ENCODE results near the gene LCE1E.

Gene LCE1E

DNA sequence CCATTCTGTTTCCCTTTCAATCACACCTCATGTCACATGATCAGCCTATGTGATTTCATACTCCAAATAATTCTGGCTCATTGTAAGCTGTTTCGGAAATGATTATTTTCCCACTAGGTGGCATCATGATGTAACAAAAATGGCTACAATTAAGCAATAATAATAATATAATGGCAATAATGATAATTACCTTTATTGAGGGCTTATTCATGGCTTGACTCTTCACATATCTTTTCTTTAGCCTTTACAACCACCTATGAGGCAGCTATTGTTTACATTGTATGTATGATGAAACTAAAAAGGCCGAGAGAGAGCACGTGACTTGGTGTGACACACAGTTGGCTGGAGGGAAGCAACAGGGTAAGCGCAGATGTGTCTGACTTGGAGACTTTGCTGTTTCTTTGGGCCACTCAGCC lies 40.8 kb upstream of the LCE1E start:
- no peaks in the 10 kb centered on the region for H3K27me3 ChIP-seq (replicated peaks)
- DNase-seq: no peak
- H3K4me3 ChIP-seq (ENCODE audit: low read depth, low read length): no peak overlapping the region
- TF ChIP-seq, protein P1, sequence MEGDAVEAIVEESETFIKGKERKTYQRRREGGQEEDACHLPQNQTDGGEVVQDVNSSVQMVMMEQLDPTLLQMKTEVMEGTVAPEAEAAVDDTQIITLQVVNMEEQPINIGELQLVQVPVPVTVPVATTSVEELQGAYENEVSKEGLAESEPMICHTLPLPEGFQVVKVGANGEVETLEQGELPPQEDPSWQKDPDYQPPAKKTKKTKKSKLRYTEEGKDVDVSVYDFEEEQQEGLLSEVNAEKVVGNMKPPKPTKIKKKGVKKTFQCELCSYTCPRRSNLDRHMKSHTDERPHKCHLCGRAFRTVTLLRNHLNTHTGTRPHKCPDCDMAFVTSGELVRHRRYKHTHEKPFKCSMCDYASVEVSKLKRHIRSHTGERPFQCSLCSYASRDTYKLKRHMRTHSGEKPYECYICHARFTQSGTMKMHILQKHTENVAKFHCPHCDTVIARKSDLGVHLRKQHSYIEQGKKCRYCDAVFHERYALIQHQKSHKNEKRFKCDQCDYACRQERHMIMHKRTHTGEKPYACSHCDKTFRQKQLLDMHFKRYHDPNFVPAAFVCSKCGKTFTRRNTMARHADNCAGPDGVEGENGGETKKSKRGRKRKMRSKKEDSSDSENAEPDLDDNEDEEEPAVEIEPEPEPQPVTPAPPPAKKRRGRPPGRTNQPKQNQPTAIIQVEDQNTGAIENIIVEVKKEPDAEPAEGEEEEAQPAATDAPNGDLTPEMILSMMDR (IDR thresholded peaks at IDR 0.05; ENCODE audit: low read depth, low read length, missing control alignments): no peak
- H3K27ac ChIP-seq: no peak overlapping the region
- H3K36me3 ChIP-seq (replicated peaks): no peaks in the 10 kb centered on the region
- in situ Hi-C loops (cut with HindIII; ENCODE audit: low pct_ligation_motif_present, low sequenced_read_pairs): no loop called here

DNA sequence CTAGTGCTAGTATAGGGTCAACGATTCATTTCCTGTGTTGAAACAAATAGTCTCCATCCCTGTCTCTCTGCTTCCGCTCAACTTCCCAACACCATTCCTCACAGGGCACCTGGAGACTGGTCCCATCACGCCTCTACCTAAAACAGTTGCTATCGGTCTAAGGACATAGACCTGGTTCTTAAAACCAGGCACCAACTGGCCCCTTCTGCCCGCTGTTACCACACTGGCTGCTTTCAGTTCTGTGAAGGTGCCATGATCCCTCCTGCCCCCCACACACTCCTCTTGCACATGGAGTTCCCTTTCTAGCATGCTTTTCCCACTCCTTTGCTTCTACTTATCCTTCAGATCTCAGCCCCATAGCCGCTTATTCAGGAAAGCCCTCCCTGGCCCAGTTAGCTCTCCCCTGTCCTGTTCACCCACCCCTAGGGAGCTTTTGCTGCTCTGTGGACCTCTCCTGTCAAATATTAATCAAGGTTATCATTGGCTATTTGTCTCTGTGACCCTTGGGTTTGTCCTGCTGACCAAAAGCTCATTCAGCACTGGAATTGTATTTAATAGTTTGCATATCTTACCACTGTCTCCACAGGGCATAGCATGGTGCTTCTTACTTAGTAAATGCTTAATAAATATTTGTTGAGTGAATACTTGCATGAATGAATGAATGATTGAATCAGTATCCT lies 40.2 kb upstream of the LCE1E start:
- Histone ChIP-seq H3K4me3 (ENCODE audit: low read depth, low read length) (no peak overlapping the region), H3K36me3 (replicated peaks) (no peaks in the 10 kb centered on the region), H3K27ac (no peak overlapping the region), H3K27me3 (replicated peaks) (no peaks in the 10 kb centered on the region)
- in situ Hi-C loops (cut with HindIII; ENCODE audit: low pct_ligation_motif_present, low sequenced_read_pairs): no loop called here
- TF ChIP-seq, protein P1 (IDR thresholded peaks at IDR 0.05; ENCODE audit: low read depth, low read length, missing control alignments): no peak
- DNase-seq: no peak

DNA sequence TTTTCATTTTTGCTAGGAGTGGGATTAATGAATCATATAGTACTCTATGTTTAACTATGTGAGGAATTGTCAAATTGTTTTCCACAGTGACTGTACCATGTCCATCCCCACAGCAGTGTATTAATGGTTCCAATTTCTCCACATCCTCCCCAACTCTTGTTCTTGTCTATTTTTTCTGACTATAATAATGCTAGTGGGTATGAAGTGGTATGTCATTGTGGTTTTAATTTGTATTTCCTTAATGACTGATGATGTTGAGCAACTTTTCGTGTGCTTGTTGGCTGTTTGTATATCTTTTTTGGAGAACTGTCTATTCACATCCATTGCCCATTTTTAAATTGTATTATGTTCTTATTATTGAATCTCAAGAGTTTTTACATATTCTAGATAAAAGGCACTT lies 38.2 kb upstream of the LCE1E start:
- TF ChIP-seq, protein P1 (IDR thresholded peaks at IDR 0.05; ENCODE audit: low read depth, low read length, missing control alignments): no peak
- H3K27ac ChIP-seq: no peak overlapping the region
- DNase-seq: no peak
- H3K4me3 ChIP-seq (ENCODE audit: low read depth, low read length): no peak overlapping the region
- H3K27me3 ChIP-seq (replicated peaks): no peaks in the 10 kb centered on the region
- no peaks in the 10 kb centered on the region for H3K36me3 ChIP-seq (replicated peaks)
- in situ Hi-C loops (cut with HindIII; ENCODE audit: low pct_ligation_motif_present, low sequenced_read_pairs): no loop called here

DNA sequence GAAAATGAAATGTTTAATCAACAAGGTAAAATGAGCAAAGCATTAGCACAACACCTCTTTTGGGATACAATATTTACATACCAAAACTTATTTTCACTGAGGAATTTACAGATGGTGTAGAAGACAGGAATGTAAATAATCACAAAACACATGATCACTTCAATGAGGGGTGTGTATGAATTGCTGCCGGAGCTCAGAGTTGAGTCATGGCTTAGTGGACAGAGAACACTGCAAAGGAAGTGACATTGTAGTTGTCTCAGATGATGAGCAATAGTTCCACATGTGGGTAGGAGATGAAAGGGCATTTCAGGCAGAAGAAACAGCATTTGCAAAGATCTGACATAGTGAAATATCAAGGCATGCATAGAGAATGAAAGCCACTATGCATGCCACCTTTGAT lies 33.8 kb upstream of the LCE1E start:
- Histone ChIP-seq H3K27me3 (replicated peaks) (no peaks in the 10 kb centered on the region), H3K36me3 (replicated peaks) (no peaks in the 10 kb centered on the region), H3K27ac (no peak overlapping the region), H3K4me3 (ENCODE audit: low read depth, low read length) (no peak overlapping the region)
- TF ChIP-seq, protein P1 (IDR thresholded peaks at IDR 0.05; ENCODE audit: low read depth, low read length, missing control alignments): no peak
- DNase-seq: peak; percentile 14
- in situ Hi-C loops (cut with HindIII; ENCODE audit: low pct_ligation_motif_present, low sequenced_read_pairs): no loop called here

DNA sequence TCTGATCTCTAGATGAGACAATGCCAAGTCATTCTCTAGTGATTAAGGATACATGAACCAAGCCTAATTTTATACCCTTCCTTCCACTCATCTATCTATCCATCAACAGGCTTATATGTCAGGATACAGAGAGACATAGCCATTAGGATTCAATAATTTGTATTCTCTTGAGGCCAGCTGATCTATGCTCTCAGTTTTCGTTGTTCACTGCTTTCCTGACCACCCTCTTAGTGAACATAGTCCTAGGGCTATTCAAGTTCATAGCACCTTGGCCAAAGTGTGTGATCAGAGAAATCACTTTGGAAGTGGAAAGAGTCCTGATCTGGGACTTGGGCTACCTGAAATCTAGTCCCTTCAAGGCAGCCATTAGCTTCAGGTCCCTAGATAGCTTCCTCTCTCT lies 32.5 kb upstream of the LCE1E start:
- Histone ChIP-seq H3K27me3 (replicated peaks) (no peaks in the 10 kb centered on the region), H3K4me3 (ENCODE audit: low read depth, low read length) (no peak overlapping the region), H3K36me3 (replicated peaks) (no peaks in the 10 kb centered on the region), H3K27ac (no peak overlapping the region)
- TF ChIP-seq, protein P1 (IDR thresholded peaks at IDR 0.05; ENCODE audit: low read depth, low read length, missing control alignments): no peak
- in situ Hi-C loops (cut with HindIII; ENCODE audit: low pct_ligation_motif_present, low sequenced_read_pairs): no loop called here
- DNase-seq: no peak

DNA sequence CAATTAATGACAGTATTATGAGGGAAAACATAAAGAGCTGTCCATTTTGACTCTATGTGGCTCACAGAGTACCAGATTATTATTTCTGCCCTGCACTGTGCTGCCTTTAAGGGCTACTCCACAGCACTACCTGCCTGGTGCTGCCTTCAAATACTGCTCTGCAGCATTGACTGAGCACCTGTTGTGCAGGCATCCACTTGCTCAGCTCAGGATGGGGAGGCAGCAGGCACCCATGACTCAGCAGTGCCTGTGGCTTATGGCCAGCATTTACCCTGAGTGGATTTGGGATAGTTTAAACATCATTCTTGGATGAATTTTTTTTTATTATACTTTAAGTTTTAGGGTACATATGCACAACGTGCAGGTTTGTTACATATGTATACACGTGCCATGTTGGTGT lies 29.2 kb upstream of the LCE1E start:
- no peak overlapping the region for H3K4me3 ChIP-seq (ENCODE audit: low read depth, low read length)
- H3K27me3 ChIP-seq (replicated peaks): no peaks in the 10 kb centered on the region
- in situ Hi-C loops (cut with HindIII; ENCODE audit: low pct_ligation_motif_present, low sequenced_read_pairs): no loop called here
- TF ChIP-seq, protein P1 (IDR thresholded peaks at IDR 0.05; ENCODE audit: low read depth, low read length, missing control alignments): no peak
- H3K27ac ChIP-seq: no peak overlapping the region
- H3K36me3 ChIP-seq (replicated peaks): no peaks in the 10 kb centered on the region
- DNase-seq: no peak

Data from brain microvascular endothelial cell (primary cell).